CD4-positive, alpha-beta T cell treated with Interleukin-4 for 4 hours (primary cell): Measurements from ENCODE around the gene CSE1L.
"Not testable (repeated sequence)": the region's sequence is repeated elsewhere in the genome, so short reads cannot be mapped to it uniquely, and the experiment has no call there.

Experiments used
- DNase-seq: peaks from one replicate; pipeline ENCODE4 v3.0.0-alpha.2; 2020

CSE1L gene

GRCh38 chr20:49082295-49082694, 36.2 kb downstream of the CSE1L start:
- not testable (repeated sequence) for DNase-seq

GRCh38 chr20:49091104-49091503, 45.0 kb downstream of the CSE1L start:
- no peak for DNase-seq

- DNase-seq = no peak
These were observed 45.6 kb downstream of the CSE1L start for GRCh38 chr20:49091762-49092161.

- DNase-seq = no peak
These were observed 50.2 kb downstream of the CSE1L start for GRCh38 chr20:49096203-49096730.

- DNase-seq = no peak
These were observed 51.0 kb downstream of the CSE1L start for GRCh38 chr20:49097159-49097558.

- no peak for DNase-seq
These were observed 52.0 kb downstream of the CSE1L start for GRCh38 chr20:49098136-49098535.

GRCh38 chr20:49099011-49099410, 52.9 kb downstream of the CSE1L start:
- DNase-seq = no peak

GRCh38 chr20:49100292-49100691, 54.2 kb downstream of the CSE1L start:
- DNase-seq = not testable (repeated sequence)

- peak; percentile 8 for DNase-seq
These were observed 54.9 kb downstream of the CSE1L start for GRCh38 chr20:49100972-49101371.

GRCh38 chr20:49103019-49103418, 56.9 kb downstream of the CSE1L start:
- DNase-seq = no peak

GRCh38 chr20:49103647-49104364, 57.7 kb downstream of the CSE1L start:
- no peak for DNase-seq

- DNase-seq = no peak
These were observed 58.2 kb downstream of the CSE1L start for GRCh38 chr20:49104365-49104648.

- not testable (repeated sequence) for DNase-seq
These were observed 59.0 kb downstream of the CSE1L start for GRCh38 chr20:49104979-49105547.

- no peak for DNase-seq
These were observed 60.2 kb downstream of the CSE1L start for GRCh38 chr20:49106328-49106727.

GRCh38 chr20:49110767-49111694, 64.9 kb downstream of the CSE1L start:
- no peak for DNase-seq

GRCh38 chr20:49112596-49113274, 66.6 kb downstream of the CSE1L start:
- no peak for DNase-seq

- DNase-seq = no peak
These were observed 69.5 kb downstream of the CSE1L start for GRCh38 chr20:49115564-49115963.

- DNase-seq = no peak
These were observed 72.2 kb downstream of the CSE1L start for GRCh38 chr20:49118307-49118706.

GRCh38 chr20:49119988-49120387, 73.9 kb downstream of the CSE1L start:
- no peak for DNase-seq

- no peak for DNase-seq
These were observed 76.8 kb downstream of the CSE1L start for GRCh38 chr20:49122920-49123319.

GRCh38 chr20:49123982-49124381, 77.9 kb downstream of the CSE1L start:
- DNase-seq = no peak

GRCh38 chr20:49132995-49133478, 86.9 kb downstream of the CSE1L start:
- DNase-seq = peak; percentile 61

- no peak for DNase-seq
These were observed 87.5 kb downstream of the CSE1L start for GRCh38 chr20:49133571-49133970.
